Urinary bladder (tissue), 4 donors: ENCODE results near the gene WDTC1. TPM values are rescaled to one million over a fixed set of nuclear protein-coding genes. Genes with fewer than 3 reads are reported as not detected.

ENCODE experiments used
- DNase-seq: peaks from one replicate; pipeline ENCODE4 v3.0.0-alpha.2; 2015; ENCODE audit errors: extremely low spot score
- H3K27ac ChIP-seq: one replicate; pipeline ENCODE4 v1.5.1; 2013; ENCODE audit warnings: low read depth, mild to moderate bottlenecking, moderate library complexity
- H3K36me3 ChIP-seq: one replicate; pipeline ENCODE4 v1.6.1; 2013; ENCODE audit warnings: mild to moderate bottlenecking, moderate library complexity; ENCODE audit not compliant: insufficient read depth
- H3K4me1 ChIP-seq: one replicate; pipeline ENCODE4 v1.6.1; 2013; ENCODE audit warnings: mild to moderate bottlenecking, moderate library complexity; ENCODE audit not compliant: insufficient read depth
- H3K4me3 ChIP-seq: one replicate; pipeline ENCODE4 v1.5.1; 2013; ENCODE audit warnings: low read depth, low read length
- WGBS: extraction: QIAGEN DNeasy Blood & Tissue Kit; methylation state at CpG from one replicate; pipeline ENCODE4 v1.1.7; 2013; 5-methylcytosine and 5-hydroxymethylcytosine counted together
- polyA plus RNA-seq: library from polyadenylated mRNA; stranded (reverse); fragments of 200-250 nt; gene quantifications from one replicate; pipeline ENCODE4 v1.2.3, GENCODE V29; 2013
- small RNA-seq: library from RNA; depleted of rRNA; stranded (forward); fragments of <200 nt; gene quantifications from one replicate; pipeline ENCODE3, GENCODE V24; 2014
- total RNA-seq: library from RNA; depleted of rRNA; stranded (reverse); fragments of >200 nt; gene quantifications from one replicate; pipeline ENCODE4 v1.2.3, GENCODE V29; 2014
- donor health status: healthy with polysubstance abuse.
- donor health status: healthy.

Gene WDTC1
- total and polyA plus RNA-seq, 2 donors = 16.5 to 39.8 TPM

DNA sequence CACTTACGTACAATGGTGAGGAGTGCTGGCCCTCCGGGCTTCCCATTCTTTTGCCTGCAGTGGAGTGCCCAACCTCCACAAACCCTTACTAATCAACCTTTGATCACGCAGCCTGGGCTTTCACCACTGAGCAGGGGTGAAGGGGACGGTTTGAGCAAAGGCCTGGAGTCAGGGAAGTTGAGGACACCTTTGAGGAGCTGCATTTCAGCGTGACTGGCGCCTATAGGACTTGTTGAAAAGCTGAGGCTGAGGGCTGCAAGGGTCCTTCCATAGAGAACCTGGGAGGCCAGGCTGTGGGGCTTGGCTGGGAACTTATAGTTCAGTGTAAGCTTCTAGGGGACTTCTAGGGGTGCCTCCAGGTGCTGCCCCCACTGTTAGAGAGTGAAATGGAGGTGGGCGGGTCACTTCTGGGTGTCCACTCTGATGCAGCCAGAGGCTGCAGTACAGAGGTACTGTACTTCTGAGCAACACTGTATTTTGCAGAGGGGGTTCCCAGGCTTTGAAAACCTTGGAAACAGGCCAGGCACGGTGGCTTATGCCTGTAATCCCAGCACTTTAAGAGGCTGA is 117.2 kb downstream of the WDTC1 start:
- Histone ChIP-seq H3K27ac (no peak overlapping the region), H3K36me3 (no peaks in the 10 kb centered on the region), H3K4me1 (no peaks in the 10 kb centered on the region), H3K4me3 (no peak overlapping the region)
- WGBS = 52% methylated on average over 8 of the region's 8 CpGs
- DNase-seq = no peak

DNA sequence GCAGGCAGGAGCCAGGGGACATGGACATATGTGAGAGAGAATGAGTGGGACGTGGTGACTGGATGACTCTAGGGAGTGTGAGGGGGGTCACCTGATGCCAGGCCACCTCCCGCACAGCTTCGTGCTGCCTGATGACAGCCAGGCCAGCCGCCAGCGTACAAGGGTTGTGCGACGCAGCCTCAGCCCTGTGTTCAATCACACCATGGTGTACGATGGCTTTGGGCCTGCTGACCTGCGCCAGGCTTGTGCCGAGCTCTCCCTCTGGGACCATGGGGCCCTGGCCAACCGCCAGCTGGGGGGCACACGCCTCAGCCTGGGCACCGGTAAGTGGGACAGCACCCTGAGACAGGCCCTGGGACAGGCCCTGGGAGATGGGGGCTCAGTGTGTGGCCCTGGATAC is 118.7 kb downstream of the WDTC1 start:
- Histone ChIP-seq H3K4me1 (no peaks in the 10 kb centered on the region), H3K4me3 (no peak overlapping the region), H3K36me3 (no peaks in the 10 kb centered on the region), H3K27ac (no peak overlapping the region)
- no peak for DNase-seq
- WGBS = 89% methylated on average over 13 of the region's 13 CpGs

GRCh38 chr1:27353629-27354028 is 119.2 kb downstream of the WDTC1 start:
- H3K4me3 ChIP-seq = no peak overlapping the region
- H3K27ac ChIP-seq = no peak overlapping the region
- 89% methylated on average over 3 of the region's 3 CpGs for WGBS
- DNase-seq = no peak
- no peaks in the 10 kb centered on the region for H3K36me3 ChIP-seq
- H3K4me1 ChIP-seq = no peaks in the 10 kb centered on the region

DNA sequence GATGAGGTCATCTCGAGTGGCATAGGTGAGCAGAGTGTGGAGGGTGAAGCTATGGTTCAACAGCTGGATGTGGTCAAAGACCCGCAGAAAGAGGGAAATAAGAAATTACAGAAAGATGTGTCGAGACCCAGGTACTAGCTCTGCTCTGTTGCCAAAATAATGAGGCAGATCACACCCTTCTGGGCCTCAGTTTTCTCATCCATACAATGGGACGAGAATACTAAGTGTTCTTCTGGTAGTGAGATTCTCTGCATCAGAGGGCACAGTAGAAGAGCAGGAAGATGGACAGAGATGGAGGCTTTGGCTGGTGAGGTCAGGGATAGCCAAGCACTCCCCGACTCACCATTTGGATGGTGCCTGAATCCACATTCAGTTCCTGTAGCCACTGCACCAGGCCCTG is 121.3 kb downstream of the WDTC1 start:
- H3K4me3 ChIP-seq = no peak overlapping the region
- WGBS = 94% methylated on average over 5 of the region's 5 CpGs
- no peaks in the 10 kb centered on the region for H3K4me1 ChIP-seq
- no peak overlapping the region for H3K27ac ChIP-seq
- DNase-seq = no peak
- no peaks in the 10 kb centered on the region for H3K36me3 ChIP-seq

- H3K27ac ChIP-seq = no peak overlapping the region
- H3K36me3 ChIP-seq = no peaks in the 10 kb centered on the region
- H3K4me3 ChIP-seq = no peak overlapping the region
- no peak for DNase-seq
- no peaks in the 10 kb centered on the region for H3K4me1 ChIP-seq
- 87% methylated on average over 13 of the region's 13 CpGs for WGBS
Observed at GRCh38 chr1:27356277-27356618, 121.8 kb downstream of the WDTC1 start.

DNA sequence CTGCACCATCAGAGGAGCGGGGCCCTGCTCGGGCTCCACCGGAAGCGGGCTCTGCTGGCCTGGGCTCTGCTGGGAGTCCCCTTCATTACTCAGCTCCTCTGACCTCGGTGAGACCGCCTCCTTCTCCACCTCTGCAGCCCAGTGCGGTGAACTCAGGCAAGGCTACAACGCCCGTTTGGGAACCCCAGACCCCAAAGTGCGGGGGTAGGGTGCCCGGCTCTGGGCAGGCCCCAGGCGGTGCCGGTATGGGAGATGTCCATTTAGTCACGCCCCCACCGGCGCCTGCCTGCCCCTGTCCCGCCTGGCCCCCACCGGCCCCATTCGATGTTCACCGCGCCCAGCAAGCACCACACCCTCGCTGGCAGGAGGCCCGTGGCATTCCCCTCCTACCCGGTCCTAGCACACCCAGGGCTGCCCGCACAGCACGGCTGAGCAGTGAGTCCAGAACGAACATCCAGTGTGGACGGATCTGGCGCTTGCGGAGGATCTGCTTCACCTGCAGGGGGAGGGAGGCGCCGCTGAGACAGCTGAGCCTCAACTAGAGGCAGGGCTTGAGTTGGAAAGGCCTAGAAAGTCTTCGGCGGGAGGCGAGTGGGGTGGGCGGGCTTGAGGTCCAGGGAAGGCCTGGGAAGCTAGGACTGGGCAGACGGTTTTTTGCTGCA is 122.3 kb downstream of the WDTC1 start:
- no peak overlapping the region for H3K27ac ChIP-seq
- no peaks in the 10 kb centered on the region for H3K36me3 ChIP-seq
- 76% methylated on average over 37 of the region's 37 CpGs for WGBS
- DNase-seq = no peak
- H3K4me1 ChIP-seq = no peaks in the 10 kb centered on the region
- no peak overlapping the region for H3K4me3 ChIP-seq

- Histone ChIP-seq H3K36me3 (no peaks in the 10 kb centered on the region), H3K4me3 (no peak overlapping the region), H3K4me1 (no peaks in the 10 kb centered on the region), H3K27ac (peak overlapping the region; percentile 47)
- WGBS = 39% methylated on average over 40 of the region's 40 CpGs
- no peak for DNase-seq
Observed at GRCh38 chr1:27357281-27358037, 123.0 kb downstream of the WDTC1 start.

Small RNA genes within 50 kb of the gene (small RNA-seq; reads per million reads assigned to genes)
- not detected for gene RF00019
- not detected for gene RNU6-48P
- not detected for gene SNRPEP7

Other genes with a start within 250 kb of the WDTC1 start
- 7.1 TPM for gene TRNP1, start 240.9 kb upstream of the WDTC1 start, total RNA-seq
- gene TRNP1, start 240.9 kb upstream of the WDTC1 start, polyA plus RNA-seq = 31.4 TPM
- gene TENT5B, start 221.8 kb upstream of the WDTC1 start, total RNA-seq = 5.8 TPM
- 102 TPM for gene TENT5B, start 221.8 kb upstream of the WDTC1 start, polyA plus RNA-seq
- gene SLC9A1, start 79.5 kb upstream of the WDTC1 start, total RNA-seq = 9.7 TPM
- gene SLC9A1, start 79.5 kb upstream of the WDTC1 start, polyA plus RNA-seq = 18.3 TPM
- gene TMEM222, start 87.5 kb downstream of the WDTC1 start, total RNA-seq = 12.8 TPM
- 58.4 TPM for gene TMEM222, start 87.5 kb downstream of the WDTC1 start, polyA plus RNA-seq
- 12.8 TPM for gene SYTL1, start 107.4 kb downstream of the WDTC1 start, total RNA-seq
- 31.0 TPM for gene SYTL1, start 107.4 kb downstream of the WDTC1 start, polyA plus RNA-seq
- gene MAP3K6, start 132.3 kb downstream of the WDTC1 start, total RNA-seq = 10.1 TPM
- 83.3 TPM for gene MAP3K6, start 132.3 kb downstream of the WDTC1 start, polyA plus RNA-seq
- gene FCN3, start 140.2 kb downstream of the WDTC1 start, total RNA-seq = not detected
- 4.5 TPM for gene FCN3, start 140.2 kb downstream of the WDTC1 start, polyA plus RNA-seq
- gene CD164L2, start 148.7 kb downstream of the WDTC1 start, total RNA-seq = not detected
- 0.06 TPM for gene CD164L2, start 148.7 kb downstream of the WDTC1 start, polyA plus RNA-seq
- 0.16 TPM for gene GPR3, start 158.0 kb downstream of the WDTC1 start, total RNA-seq
- 1.8 TPM for gene GPR3, start 158.0 kb downstream of the WDTC1 start, polyA plus RNA-seq